Measurements from ENCODE around the gene MTA1. TPM values are rescaled to one million over a fixed set of nuclear protein-coding genes. Genes with fewer than 3 reads are reported as not detected.

The MTA1 gene
- total and polyA plus RNA-seq, 2 of the 8 experiments (the other 6 are each of a cell fraction or from before 2014, with no cell fraction given), result 73.9 to 221 TPM

DNA sequence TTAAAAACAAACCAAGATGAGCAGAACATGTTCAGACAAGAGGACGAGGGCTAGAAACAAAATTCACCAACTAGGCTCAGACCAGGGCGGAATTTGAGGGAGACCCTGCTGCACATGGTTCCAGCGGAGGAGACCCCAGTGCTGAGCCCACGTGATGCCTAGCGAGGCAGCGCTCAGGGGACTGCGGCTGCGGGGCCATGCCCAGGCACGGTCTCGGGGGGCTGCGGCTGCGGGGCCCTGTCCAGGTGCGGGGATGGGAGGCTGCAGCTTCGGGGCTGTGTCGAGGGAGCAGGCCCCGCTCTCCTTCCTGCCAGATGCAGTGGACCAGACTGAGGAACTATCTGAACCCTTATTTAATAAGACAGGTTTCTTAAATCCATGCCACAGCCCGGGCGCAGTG lies 42.3 kb downstream of the MTA1 start:
- WGBS, 2 experiments (ENCODE audit: extremely low coverage in 1 of 2, insufficient coverage in 1 of 2, insufficient read length in 1 of 2, insufficient replicate concordance in 2 of 2, low coverage in 1 of 2, low lambda C conversion rate in 2 of 2, missing lambda C conversion rate in 1 of 2), result 96% methylated on average over 12 of the region's 18 CpGs; no CpG with 5 or more reads in 1 of the 2 experiments
- FAIRE-seq, result no peak
- Histone ChIP-seq H2BK5ac (ENCODE audit: low read depth, low read length) (no peak overlapping the region; the same call in 1 of the 2 replicates), H2AFZ (ENCODE audit: low read length) (no peak overlapping the region), H3K4me2 (ENCODE audit: insufficient read depth in 1 of 2, low read depth in 2 of 2, low read length in 2 of 2) (no peak overlapping the region), H3K9ac (replicated peaks in 1 of 4; ENCODE audit: extremely low read depth in 1 of 4, low read depth in 3 of 4, low read length in 3 of 4) (no peak overlapping the region), H4K91ac (replicated peaks; ENCODE audit: insufficient read length, low read length) (no peak overlapping the region), H3K23me2 (ENCODE audit: low read depth, low read length) (no peaks in the 10 kb centered on the region), H3K56ac (replicated peaks; ENCODE audit: insufficient read length, low read depth, low read length) (no peak overlapping the region), H2AK5ac (ENCODE audit: low read depth, low read length) (no peak overlapping the region), H3K4ac (replicated peaks; ENCODE audit: insufficient read length, low read depth, low read length) (no peak overlapping the region), H3K18ac (ENCODE audit: extremely low read depth, low read length) (no peak overlapping the region), H3K4me3 (ENCODE audit: extremely low read depth in 1 of 4, insufficient read depth in 2 of 4, low read depth in 3 of 4, low read length in 4 of 4) (no peak overlapping the region), H3K27me3 (replicated peaks in 1 of 4; ENCODE audit: control insufficient read depth in 3 of 4, extremely low read depth in 1 of 4, insufficient read depth in 3 of 4, low read length in 3 of 4) (no peaks in the 10 kb centered on the region), H3K9me3 (ENCODE audit: insufficient read depth in 2 of 2, low read depth in 1 of 2, low read length in 1 of 2) (no peaks in the 10 kb centered on the region), H3K79me1 (ENCODE audit: low read depth, low read length) (no peaks in the 10 kb centered on the region; the same call in 1 of the 2 replicates), H3K36me3 (ENCODE audit: control insufficient read depth in 2 of 4, insufficient read depth in 4 of 4, low read length in 3 of 4) (peaks cover 14 to 75% (median 42%) of the 10 kb centered on the region in 4 experiments; a peak in 7 of 8 replicates), H4K20me1 (replicated peaks in 1 of 2; ENCODE audit: control insufficient read depth in 1 of 2, insufficient read depth in 2 of 2, low read length in 2 of 2) (peaks cover 5 to 21% of the 10 kb centered on the region in 2 experiments), H2BK12ac (ENCODE audit: low read depth, low read length) (no peak overlapping the region), H3K79me2 (ENCODE audit: control insufficient read depth in 1 of 2, insufficient read depth in 2 of 2, low read length in 2 of 2) (no peaks in the 10 kb centered on the region; a peak in 1 of 4 replicates), H2BK15ac (ENCODE audit: low read length) (no peak overlapping the region), H2BK120ac (replicated peaks; ENCODE audit: low read depth, low read length) (no peak overlapping the region), H4K5ac (ENCODE audit: insufficient read length, low read depth, low read length) (no peak overlapping the region), H3K14ac (ENCODE audit: insufficient read length) (no peak overlapping the region), H3K23ac (ENCODE audit: insufficient read length) (no peak overlapping the region), H2BK20ac (ENCODE audit: low read length) (no peak overlapping the region), H4K8ac (ENCODE audit: extremely low read depth, insufficient read depth, low read length) (peak overlapping the region; percentile 57; the same call in 1 of the 2 replicates), H3K4me1 (replicated peaks in 1 of 4; ENCODE audit: control insufficient read depth in 3 of 4, insufficient read depth in 4 of 4, low read length in 3 of 4) (peaks cover 0 to 8% (median 1%) of the 10 kb centered on the region in 4 experiments; a peak in 3 of 7 replicates), H3K27ac (ENCODE audit: low read depth, low read length) (no peak overlapping the region)
- ChIA-PET CTCF (ENCODE audit: partially characterized antibody) (interaction anchor here (1.2 to 1.5 kb wide), 2 partner anchors 9 to 11 kb away, joined by 5 to 8 read pairs; no protein-coding TSS in a partner anchor), POLR2A (ENCODE audit: partially characterized antibody) (no interaction called here)
- no peak for DNase-seq (ENCODE audit: low read depth in 1 of 2, low spot score in 2 of 2)
- TF ChIP-seq CEBPB (IDR thresholded peaks at IDR 0.05; ENCODE audit: low read depth, low read length) (no peak), CTBP2 (IDR thresholded peaks at IDR 0.05; ENCODE audit: borderline replicate concordance, insufficient read depth, insufficient read length, low read length) (no peak), SP4 (IDR thresholded peaks at IDR 0.05; ENCODE audit: low read length) (no peak), RFX5 (IDR thresholded peaks at IDR 0.05; ENCODE audit: borderline replicate concordance, low read depth, low read length) (no peak), CBX8 (IDR thresholded peaks at IDR 0.05; ENCODE audit: borderline replicate concordance, low read depth, low read length) (no peak), RAD21 (IDR thresholded peaks at IDR 0.05 in 1 of 2, conservative IDR thresholded peaks at IDR 0.05 in 1 of 2; ENCODE audit: low read depth in 2 of 2, low read length in 2 of 2) (no peak), HDAC2 (IDR thresholded peaks at IDR 0.05; ENCODE audit: borderline replicate concordance in 1 of 2, low read depth in 2 of 2, low read length in 2 of 2) (no peak), KDM1A (IDR thresholded peaks at IDR 0.05; ENCODE audit: borderline replicate concordance, low read length) (no peak), GABPA (IDR thresholded peaks at IDR 0.05; ENCODE audit: borderline replicate concordance, insufficient read depth, low read length) (no peak)
- TF ChIP-seq, protein P1, sequence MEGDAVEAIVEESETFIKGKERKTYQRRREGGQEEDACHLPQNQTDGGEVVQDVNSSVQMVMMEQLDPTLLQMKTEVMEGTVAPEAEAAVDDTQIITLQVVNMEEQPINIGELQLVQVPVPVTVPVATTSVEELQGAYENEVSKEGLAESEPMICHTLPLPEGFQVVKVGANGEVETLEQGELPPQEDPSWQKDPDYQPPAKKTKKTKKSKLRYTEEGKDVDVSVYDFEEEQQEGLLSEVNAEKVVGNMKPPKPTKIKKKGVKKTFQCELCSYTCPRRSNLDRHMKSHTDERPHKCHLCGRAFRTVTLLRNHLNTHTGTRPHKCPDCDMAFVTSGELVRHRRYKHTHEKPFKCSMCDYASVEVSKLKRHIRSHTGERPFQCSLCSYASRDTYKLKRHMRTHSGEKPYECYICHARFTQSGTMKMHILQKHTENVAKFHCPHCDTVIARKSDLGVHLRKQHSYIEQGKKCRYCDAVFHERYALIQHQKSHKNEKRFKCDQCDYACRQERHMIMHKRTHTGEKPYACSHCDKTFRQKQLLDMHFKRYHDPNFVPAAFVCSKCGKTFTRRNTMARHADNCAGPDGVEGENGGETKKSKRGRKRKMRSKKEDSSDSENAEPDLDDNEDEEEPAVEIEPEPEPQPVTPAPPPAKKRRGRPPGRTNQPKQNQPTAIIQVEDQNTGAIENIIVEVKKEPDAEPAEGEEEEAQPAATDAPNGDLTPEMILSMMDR (IDR thresholded peaks at IDR 0.05; ENCODE audit: control extremely low read depth in 1 of 3, insufficient read depth in 1 of 3, low read depth in 1 of 3, low read length in 3 of 3), result no peak

Data from H1 (cell line).